Cerebellar cortex (tissue), 1 donor: ENCODE data around the gene PTPRD.
"Not testable (repeated sequence)": the region's sequence is repeated elsewhere in the genome, so short reads cannot be mapped to it uniquely, and the experiment has no call there.

Experiments
- DNase-seq: peaks from one replicate; pipeline ENCODE4 v3.0.0-alpha.2; 2015; ENCODE audit warnings: low spot score

Gene PTPRD

GRCh38 chr9:9963841-9964240 is 649.0 kb downstream of the PTPRD start:
- no peak for DNase-seq

GRCh38 chr9:9961934-9962333 is 650.9 kb downstream of the PTPRD start:
- DNase-seq, result no peak

GRCh38 chr9:9961487-9961886 is 651.3 kb downstream of the PTPRD start:
- no peak for DNase-seq

GRCh38 chr9:9951556-9952160 is 661.1 kb downstream of the PTPRD start:
- no peak for DNase-seq

- DNase-seq, result no peak
Measured at GRCh38 chr9:9950813-9951212, 662.0 kb downstream of the PTPRD start.

GRCh38 chr9:9949978-9950377 is 662.8 kb downstream of the PTPRD start:
- DNase-seq, result no peak

GRCh38 chr9:9949368-9949767 is 663.4 kb downstream of the PTPRD start:
- no peak for DNase-seq

GRCh38 chr9:9945966-9946365 is 666.8 kb downstream of the PTPRD start:
- no peak for DNase-seq

GRCh38 chr9:9942764-9943424 is 669.9 kb downstream of the PTPRD start:
- peak; percentile 68 for DNase-seq

GRCh38 chr9:9938432-9938831 is 674.4 kb downstream of the PTPRD start:
- no peak for DNase-seq

GRCh38 chr9:9931464-9931863 is 681.3 kb downstream of the PTPRD start:
- DNase-seq, result not testable (repeated sequence)

- DNase-seq, result no peak
Measured at GRCh38 chr9:9924376-9924775, 688.4 kb downstream of the PTPRD start.

- no peak for DNase-seq
Measured at GRCh38 chr9:9921805-9922204, 691.0 kb downstream of the PTPRD start.

GRCh38 chr9:9920425-9921060 is 692.3 kb downstream of the PTPRD start:
- no peak for DNase-seq

- DNase-seq, result no peak
Measured at GRCh38 chr9:9919174-9919775, 693.5 kb downstream of the PTPRD start.

GRCh38 chr9:9917400-9917799 is 695.4 kb downstream of the PTPRD start:
- DNase-seq, result no peak

GRCh38 chr9:9914174-9914573 is 698.6 kb downstream of the PTPRD start:
- peak; percentile 27 for DNase-seq

GRCh38 chr9:9913276-9913832 is 699.4 kb downstream of the PTPRD start:
- DNase-seq, result no peak

GRCh38 chr9:9912459-9912858 is 700.3 kb downstream of the PTPRD start:
- DNase-seq, result no peak

GRCh38 chr9:9905736-9906135 is 707.1 kb downstream of the PTPRD start:
- DNase-seq, result no peak

GRCh38 chr9:9904041-9904440 is 708.8 kb downstream of the PTPRD start:
- DNase-seq, result no peak

- no peak for DNase-seq
Measured at GRCh38 chr9:9901624-9902023, 711.2 kb downstream of the PTPRD start.

GRCh38 chr9:9893837-9894236 is 719.0 kb downstream of the PTPRD start:
- no peak for DNase-seq
